GM19468 (cell line): ENCODE data around the gene TAF10.

Experiments
- ATAC-seq: cut with Tn5 transposase; IDR thresholded peaks from one replicate; pipeline ENCODE4 v1.9.1; 2021; ENCODE audit warnings: mild to moderate bottlenecking, moderate library complexity, moderate number of reproducible peaks; ENCODE audit not compliant: unreplicated experiment; ENCODE audit errors: extremely low read depth

TAF10 gene

GRCh38 chr11:6611092-6611962 lies 689 bp downstream of the TAF10 start:
- no peak for ATAC-seq

DNA sequence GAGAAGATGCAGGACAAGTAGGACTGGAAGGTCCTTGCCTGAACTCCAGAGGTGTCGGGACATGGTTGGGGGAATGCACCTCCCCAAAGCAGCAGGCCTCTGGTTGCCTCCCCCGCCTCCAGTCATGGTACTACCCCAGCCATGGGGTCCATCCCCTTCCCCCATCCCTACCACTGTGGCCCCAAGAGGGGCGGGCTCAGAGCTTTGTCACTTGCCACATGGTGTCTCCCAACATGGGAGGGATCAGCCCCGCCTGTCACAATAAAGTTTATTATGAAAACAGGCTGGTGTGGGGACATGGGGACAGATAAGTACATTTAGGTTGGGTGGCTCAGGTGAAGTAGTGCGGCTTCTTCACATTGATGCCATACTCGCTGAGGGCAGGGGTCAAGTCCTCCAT lies 1.4 kb downstream of the TAF10 start:
- ATAC-seq = no peak

GRCh38 chr11:6609502-6610015 lies 2.5 kb downstream of the TAF10 start:
- no peak for ATAC-seq

DNA sequence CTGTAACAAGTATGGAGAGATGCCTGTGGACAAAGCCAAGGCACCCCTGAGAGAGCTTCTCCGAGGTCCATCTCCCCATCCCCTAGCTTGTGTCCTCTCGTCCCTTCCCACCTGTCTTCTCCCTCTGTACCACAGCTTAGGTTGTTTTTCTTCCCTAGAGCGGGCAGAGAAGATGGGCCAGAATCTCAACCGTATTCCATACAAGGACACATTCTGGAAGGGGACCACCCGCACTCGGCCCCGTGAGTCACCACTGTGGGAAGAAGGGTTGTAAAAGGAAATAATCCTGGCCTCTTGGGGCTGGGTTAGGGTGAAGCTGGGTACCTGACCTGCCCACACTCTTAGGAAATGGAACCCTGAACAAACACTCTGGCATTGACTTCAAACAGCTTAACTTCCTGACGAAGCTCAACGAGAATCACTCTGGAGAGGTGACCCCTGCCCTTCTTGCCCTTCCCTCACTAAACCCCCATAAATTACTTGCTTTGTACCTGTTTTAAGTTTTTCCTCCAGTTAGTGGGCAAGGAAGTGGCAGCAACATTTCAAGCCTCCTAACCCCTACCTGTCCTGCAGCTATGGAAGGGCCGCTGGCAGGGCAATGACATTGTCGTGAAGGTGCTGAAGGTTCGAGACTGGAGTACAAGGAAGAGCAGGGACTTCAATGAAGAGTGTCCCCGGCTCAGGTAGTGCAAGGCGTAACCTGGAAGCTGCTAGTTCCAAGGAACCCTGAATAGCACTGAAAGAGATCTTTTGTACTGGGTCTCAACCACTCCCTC lies 3.1 kb downstream of the TAF10 start:
- ATAC-seq = no peak

DNA sequence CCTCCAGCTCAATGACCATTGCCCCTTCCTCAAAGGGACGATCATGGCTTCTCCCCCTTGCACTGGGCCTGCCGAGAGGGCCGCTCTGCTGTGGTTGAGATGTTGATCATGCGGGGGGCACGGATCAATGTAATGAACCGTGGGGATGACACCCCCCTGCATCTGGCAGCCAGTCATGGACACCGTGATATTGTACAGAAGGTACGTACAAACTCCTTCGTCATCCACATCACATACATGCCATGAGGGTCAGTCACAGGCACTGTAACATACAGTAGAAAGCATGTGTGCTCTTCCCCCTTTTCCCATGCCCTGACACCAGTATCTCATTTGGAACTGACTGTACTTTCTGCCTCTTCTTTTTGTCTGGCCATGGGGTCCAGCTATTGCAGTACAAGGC lies 4.0 kb downstream of the TAF10 start:
- ATAC-seq = no peak

GRCh38 chr11:6607190-6607795 lies 4.7 kb downstream of the TAF10 start:
- no peak for ATAC-seq

DNA sequence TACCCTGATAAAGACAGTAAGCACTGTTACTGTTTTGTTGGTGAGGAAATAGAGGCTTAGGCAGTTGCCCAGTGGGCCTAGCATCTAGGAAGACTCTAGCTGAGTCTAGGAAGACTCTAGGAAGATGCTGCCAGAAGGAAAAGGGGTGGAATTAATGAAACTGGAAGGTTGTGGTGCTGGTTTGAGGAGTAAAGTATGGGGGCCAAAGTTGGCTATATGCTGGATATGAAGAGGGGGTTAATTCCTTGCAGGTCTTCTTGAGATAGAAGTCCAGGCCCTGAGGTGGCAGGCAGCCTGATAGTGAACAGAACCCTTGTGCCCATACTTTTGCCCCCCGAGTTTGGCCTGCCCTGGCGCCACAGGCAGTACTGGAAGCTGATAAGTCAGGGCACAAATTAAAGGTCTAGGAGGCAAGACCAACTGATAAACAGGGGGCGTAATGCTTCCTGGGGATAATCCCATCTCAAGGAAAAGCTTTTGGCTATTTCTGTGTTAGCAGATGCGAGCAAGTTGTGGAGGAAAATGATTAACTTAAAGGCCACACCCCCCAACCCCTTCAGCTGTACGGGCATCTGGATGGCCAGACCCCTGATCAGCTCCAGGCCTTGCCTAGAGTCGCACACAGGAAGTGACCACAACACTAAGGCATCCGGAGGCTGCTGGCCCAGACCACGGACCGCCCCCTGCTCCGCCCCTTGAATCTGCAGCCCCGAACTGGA lies 5.4 kb downstream of the TAF10 start:
- peak; percentile 37 for ATAC-seq

GRCh38 chr11:6604790-6605189 lies 7.2 kb downstream of the TAF10 start:
- no peak for ATAC-seq

- no peak for ATAC-seq
These were observed 7.9 kb downstream of the TAF10 start for GRCh38 chr11:6604081-6604626.

DNA sequence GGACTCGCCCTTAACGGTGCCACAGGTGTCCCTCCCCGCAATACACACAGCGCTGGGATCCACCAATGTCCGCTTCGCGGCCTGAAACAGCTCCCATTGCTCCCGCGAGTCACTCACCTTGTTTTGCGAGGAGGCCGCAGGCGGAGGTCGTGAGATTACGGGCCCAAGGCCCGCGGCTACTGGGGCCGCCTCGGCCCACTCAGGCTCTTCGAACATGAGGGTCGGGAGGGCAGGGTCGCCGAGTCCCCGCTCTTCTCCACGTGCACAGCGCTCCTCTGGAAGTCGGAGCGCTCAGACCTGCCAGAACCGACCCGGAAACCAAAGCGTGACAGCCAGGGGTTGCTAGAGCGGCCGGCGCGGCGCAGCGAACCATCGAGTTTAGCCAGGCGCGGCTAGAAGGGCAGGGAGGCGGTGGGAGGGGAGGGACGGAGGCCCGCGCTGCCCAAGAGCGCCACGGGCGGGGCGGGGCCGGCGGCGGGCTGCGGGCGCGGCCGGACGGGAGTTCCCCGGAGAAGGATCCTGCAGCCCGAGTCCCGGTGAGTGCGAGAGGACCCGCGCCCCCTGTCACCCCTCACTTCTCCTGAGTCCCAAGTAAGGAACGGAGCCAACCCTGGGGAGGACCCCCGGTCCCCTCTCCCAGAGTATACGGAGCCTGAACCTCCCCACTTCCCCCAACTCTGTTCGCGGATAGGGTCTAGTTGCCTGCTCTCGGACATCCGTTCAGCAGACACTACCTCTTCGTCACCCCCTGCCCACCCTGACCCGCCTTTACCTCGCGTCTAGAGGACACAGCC lies 8.5 kb downstream of the TAF10 start, which contains the start of the genes ILK and RRP8:
Gene ILK, plus strand, starts transcription at position 488 of the 794 bp plus-strand sequence. CDS start 498 bp downstream, outside the sequence.
Gene RRP8, minus strand, starts transcription at position 330 of the 794 bp plus-strand sequence. Its CDS starts 114 bp downstream, at position 216.
- ATAC-seq = peak; percentile 48

- no peak for ATAC-seq
These were observed 9.7 kb downstream of the TAF10 start for GRCh38 chr11:6602096-6602940.

DNA sequence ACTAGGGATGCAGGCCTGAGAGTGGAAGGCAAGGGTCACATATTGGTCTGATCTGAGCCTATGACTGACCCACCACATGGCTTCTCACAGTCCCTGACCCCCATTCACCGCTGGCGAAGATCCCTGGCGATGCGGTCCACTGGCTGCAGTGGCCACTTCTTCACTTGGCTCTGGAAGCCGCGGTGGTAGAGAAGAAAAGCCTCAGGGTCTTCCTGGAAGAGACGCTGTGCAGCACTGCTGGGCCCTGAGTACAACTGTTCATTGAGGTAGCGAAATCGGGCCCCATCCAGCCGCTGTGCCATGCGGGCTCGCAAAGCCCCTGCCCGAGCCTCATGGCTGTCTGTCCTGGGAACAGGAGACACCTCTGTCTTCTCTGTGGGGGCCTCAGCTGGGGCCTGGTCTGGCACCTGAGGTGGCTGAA lies 11.0 kb downstream of the TAF10 start:
- ATAC-seq = no peak

GRCh38 chr11:6599881-6600390 lies 12.1 kb downstream of the TAF10 start:
- ATAC-seq = no peak

DNA sequence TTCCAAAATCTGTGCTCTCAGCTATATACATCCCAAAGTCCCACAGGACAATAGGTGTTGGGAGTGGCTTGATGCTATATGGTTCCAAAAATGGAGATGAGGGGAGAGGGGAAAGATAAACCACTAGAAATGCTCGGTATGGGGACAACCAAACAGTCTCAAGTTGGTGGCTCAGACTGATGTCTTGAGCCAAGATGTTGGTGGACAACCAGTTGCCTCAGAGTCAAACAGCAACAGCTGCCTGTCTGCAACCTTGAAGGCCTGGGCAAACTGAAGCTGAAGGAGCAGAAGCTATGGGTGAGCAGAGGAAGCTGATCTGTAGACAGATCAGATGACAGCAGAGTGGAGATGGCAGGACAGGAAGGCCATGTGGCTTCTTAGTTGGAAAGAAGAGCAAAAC lies 12.6 kb downstream of the TAF10 start:
- ATAC-seq = no peak

GRCh38 chr11:6598555-6598954 lies 13.5 kb downstream of the TAF10 start:
- no peak for ATAC-seq

DNA sequence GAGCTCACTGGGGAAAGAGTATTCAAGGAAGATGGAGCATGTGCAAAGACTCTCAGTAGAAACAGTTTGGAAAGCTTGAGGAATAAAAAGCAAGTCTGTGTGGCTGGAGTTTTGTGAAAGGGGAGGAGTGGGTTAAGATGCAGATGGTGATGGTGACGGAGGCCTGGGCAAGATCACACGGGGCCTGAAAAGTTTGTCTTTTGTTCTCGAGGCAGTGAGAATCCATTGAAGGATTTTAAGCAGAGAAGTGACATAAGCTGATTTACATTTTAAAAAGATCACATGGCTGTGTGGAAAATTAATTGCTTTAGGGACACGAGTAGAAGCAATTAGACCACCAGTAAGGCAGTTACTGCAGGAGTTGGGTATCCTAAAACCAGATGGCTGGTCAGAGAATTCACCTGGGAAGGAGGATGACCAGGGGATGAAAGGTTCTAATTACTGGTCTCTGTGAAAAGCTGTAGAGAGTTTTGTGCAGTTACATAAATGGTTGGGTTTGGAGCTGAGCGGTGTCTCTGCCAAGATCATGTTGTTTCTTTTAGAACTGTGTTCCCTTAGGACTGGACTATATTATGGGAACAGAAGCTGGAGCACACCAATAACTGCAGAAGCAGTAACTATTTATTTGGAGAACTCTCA lies 15.7 kb downstream of the TAF10 start:
- ATAC-seq = no peak

- ATAC-seq = no peak
These were observed 17.8 kb downstream of the TAF10 start for GRCh38 chr11:6594142-6594768.
